K562 (cell line): Measurements from ENCODE around the gene SNX33. TPM values are rescaled to one million over a fixed set of nuclear protein-coding genes. Genes with fewer than 3 reads are reported as not detected.
A peak's percentile ranks its signal among the peaks of the same experiment; 100 is the strongest.

Experiments
- ATF4 ChIP-seq: fragments of 450-650 bp; formaldehyde crosslinking; IDR thresholded peaks from 2 replicates; pipeline ENCODE4 v1.4.0; 2022; ENCODE audit warnings: mild to moderate bottlenecking, moderate library complexity
- BACH1 ChIP-seq: fragments of 200-800 bp; sonication (Bioruptor generic); IDR thresholded peaks from 2 replicates; pipeline ENCODE4 v1.6.1; 2016; ENCODE audit warnings: missing genetic modification characterization, missing compliant biosample characterization
- CBX2 ChIP-seq: fragments of 200-600 bp; sonication (generic); IDR thresholded peaks from one replicate; pipeline ENCODE4 v1.6.1; 2012; ENCODE audit warnings: mild to moderate bottlenecking, low read length, inconsistent platforms; ENCODE audit not compliant: insufficient read depth, poor library complexity, severe bottlenecking
- DIDO1 ChIP-seq: fragments of 450-650 bp; IDR thresholded peaks from 2 replicates; pipeline ENCODE4 v1.6.1; 2016; ENCODE audit warnings: low read depth, missing biosample characterization, missing genetic modification characterization
- E2F5 ChIP-seq: sonication (generic); formaldehyde crosslinking; IDR thresholded peaks from 2 replicates; pipeline ENCODE4 v1.8.0; 2022; ENCODE audit warnings: mild to moderate bottlenecking, missing genetic modification reagents
- E2F6 ChIP-seq, 2 experiments: IDR thresholded peaks; 2 replicates each; pipeline ENCODE4 v1.6.1; 2011; ENCODE audit warnings: borderline replicate concordance in 1 of 2, control low read depth in 1 of 2, low read depth in 1 of 2, low read length in 1 of 2, mild to moderate bottlenecking in 1 of 2, mixed read lengths in 1 of 2, moderate library complexity in 1 of 2; ENCODE audit not compliant: insufficient read depth in 1 of 2, insufficient read length in 1 of 2, poor library complexity in 1 of 2, severe bottlenecking in 1 of 2; ENCODE audit errors: extremely low read depth in 1 of 2
- GTF2E2 ChIP-seq: fragments of 200-800 bp; sonication (Bioruptor generic); IDR thresholded peaks from 2 replicates; pipeline ENCODE4 v1.6.1; 2016; ENCODE audit warnings: missing genetic modification characterization, missing compliant biosample characterization
- HES1 ChIP-seq: fragments of 450-650 bp; IDR thresholded peaks from 2 replicates; pipeline ENCODE4 v1.6.1; 2016; ENCODE audit warnings: low read depth, mild to moderate bottlenecking, moderate library complexity
- L3MBTL2 ChIP-seq: fragments of 450-650 bp; IDR thresholded peaks from 2 replicates; pipeline ENCODE4 v1.6.1; 2016; ENCODE audit warnings: mild to moderate bottlenecking, moderate library complexity
- ZKSCAN1 ChIP-seq: fragments of 150-350 bp; IDR thresholded peaks from 2 replicates; pipeline ENCODE4 v1.6.1; 2016; ENCODE audit warnings: low read depth, low read length
- ZNF197 ChIP-seq: fragments of 200-800 bp; sonication (Bioruptor generic); IDR thresholded peaks from 2 replicates; pipeline ENCODE4 v1.6.1; 2016; ENCODE audit warnings: low read depth, missing genetic modification characterization, missing compliant biosample characterization
- ZNF57 ChIP-seq: fragments of 450-650 bp; formaldehyde crosslinking; IDR thresholded peaks from 2 replicates; pipeline ENCODE4 v1.4.0; 2020; ENCODE audit warnings: mild to moderate bottlenecking, moderate library complexity
- ZNF717 ChIP-seq: fragments of 250-450 bp; sonication (Bioruptor Pico); IDR thresholded peaks from 2 replicates; pipeline ENCODE4 v1.5.0; 2021
- polyA plus RNA-seq, 8 experiments: library from polyadenylated mRNA; depleted of rRNA in 4 of 8; stranded (reverse) in 5 of 8; unstranded in 3 of 8; fragments of >200 nt; fragmentation: Nextera tagmentation in 2 of 8; fragmentation: Illumina TruSeq in 1 of 8; extraction: Ambion mirVana in 2 of 8; extraction: Trizol in 1 of 8; gene quantifications; 2 replicates each; pipeline versions ENCODE4 v1.2.1 to v1.2.3, GENCODE V29; 2011 to 2014; ENCODE audit warnings: inconsistent platforms in 1 of 8, missing spikeins in 1 of 8
- total RNA-seq, 7 experiments: library from RNA; depleted of rRNA in 6 of 7; stranded (reverse); fragments of >200 nt in 6 of 7; fragmentation: Illumina TruSeq in 2 of 7; extraction: Trizol in 2 of 7; gene quantifications; 2 replicates each; pipeline versions ENCODE4 v1.2.1 to v1.2.3, GENCODE V29; 2011 to 2021; ENCODE audit warnings: low replicate concordance in 1 of 7
- TF ChIP-seq, protein P1 (sequence below): sonication (generic); formaldehyde crosslinking; IDR thresholded peaks from 2 replicates; pipeline ENCODE4 v1.8.0; 2022; ENCODE audit warnings: mild to moderate bottlenecking, missing genetic modification reagents
- TF ChIP-seq, protein P2 (sequence below): sonication (generic); formaldehyde crosslinking; IDR thresholded peaks from 2 replicates; pipeline ENCODE4 v1.8.0; 2022; ENCODE audit warnings: missing genetic modification reagents, mild to moderate bottlenecking, moderate library complexity, borderline replicate concordance

Gene SNX33
- total and polyA plus RNA-seq, 9 of the 15 experiments (the other 6 are each of a cell fraction or from before 2014, with no cell fraction given): 1.4 to 14.1 (median 8.2) TPM

- TF ChIP-seq CBX2: no peak
- TF ChIP-seq DIDO1 (tag): no peak
- TF ChIP-seq ZNF57 (CRISPR knock-in tag): no peak
- TF ChIP-seq ATF4: 0 out of 2 replicates have a peak, but pooled peaks have one; percentile 43
- TF ChIP-seq HES1: 0 out of 2 replicates have a peak, but pooled peaks have one; percentile 11
- TF ChIP-seq, protein P1, sequence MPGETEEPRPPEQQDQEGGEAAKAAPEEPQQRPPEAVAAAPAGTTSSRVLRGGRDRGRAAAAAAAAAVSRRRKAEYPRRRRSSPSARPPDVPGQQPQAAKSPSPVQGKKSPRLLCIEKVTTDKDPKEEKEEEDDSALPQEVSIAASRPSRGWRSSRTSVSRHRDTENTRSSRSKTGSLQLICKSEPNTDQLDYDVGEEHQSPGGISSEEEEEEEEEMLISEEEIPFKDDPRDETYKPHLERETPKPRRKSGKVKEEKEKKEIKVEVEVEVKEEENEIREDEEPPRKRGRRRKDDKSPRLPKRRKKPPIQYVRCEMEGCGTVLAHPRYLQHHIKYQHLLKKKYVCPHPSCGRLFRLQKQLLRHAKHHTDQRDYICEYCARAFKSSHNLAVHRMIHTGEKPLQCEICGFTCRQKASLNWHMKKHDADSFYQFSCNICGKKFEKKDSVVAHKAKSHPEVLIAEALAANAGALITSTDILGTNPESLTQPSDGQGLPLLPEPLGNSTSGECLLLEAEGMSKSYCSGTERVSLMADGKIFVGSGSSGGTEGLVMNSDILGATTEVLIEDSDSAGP: peak; percentile 85
- TF ChIP-seq ZNF197 (CRISPR knock-in tag): 0 out of 2 replicates have a peak, but pooled peaks have one; percentile 24
- TF ChIP-seq GTF2E2: peak; percentile 82; the same call in 1 of the 2 replicates
- TF ChIP-seq L3MBTL2: peak; percentile 79
- TF ChIP-seq, protein P2, sequence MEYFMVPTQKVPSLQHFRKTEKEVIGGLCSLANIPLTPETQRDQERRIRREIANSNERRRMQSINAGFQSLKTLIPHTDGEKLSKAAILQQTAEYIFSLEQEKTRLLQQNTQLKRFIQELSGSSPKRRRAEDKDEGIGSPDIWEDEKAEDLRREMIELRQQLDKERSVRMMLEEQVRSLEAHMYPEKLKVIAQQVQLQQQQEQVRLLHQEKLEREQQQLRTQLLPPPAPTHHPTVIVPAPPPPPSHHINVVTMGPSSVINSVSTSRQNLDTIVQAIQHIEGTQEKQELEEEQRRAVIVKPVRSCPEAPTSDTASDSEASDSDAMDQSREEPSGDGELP (CRISPR knock-in tag): peak; percentile 97
- peak; percentile 13 to 49 for TF ChIP-seq E2F6 (IDR thresholded peaks at IDR 0.05; ENCODE audit: borderline replicate concordance in 1 of 2, extremely low read depth in 1 of 2, insufficient read depth in 1 of 2, insufficient read length in 1 of 2, low read depth in 1 of 2, low read length in 1 of 2, poor library complexity in 1 of 2, severe bottlenecking in 1 of 2)
- no peak for TF ChIP-seq BACH1 (tag)
- TF ChIP-seq ZKSCAN1: peak; percentile 64
- TF ChIP-seq ZNF717 (CRISPR knock-in tag): no peak
- peak; percentile 47; the same call in 1 of the 2 replicates for TF ChIP-seq E2F5 (CRISPR knock-in tag)
These were observed 22.0 kb upstream of the SNX33 start, which contains the start of gene SNUPN (continued) for GRCh38 chr15:75625542-75626347.
